Stimulated activated naive CD4-positive, alpha-beta T cell treated with Interleukin-2 at 50 U/mL for 16 hours (primary cell): ENCODE results near the gene KLF16.
A peak's percentile ranks its signal among the peaks of the same experiment; 100 is the strongest.

Experiments
- DNase-seq: peaks from one replicate; lab custom pipeline; 2025; lab: John Stamatoyannopoulos, UW

KLF16 gene

DNA sequence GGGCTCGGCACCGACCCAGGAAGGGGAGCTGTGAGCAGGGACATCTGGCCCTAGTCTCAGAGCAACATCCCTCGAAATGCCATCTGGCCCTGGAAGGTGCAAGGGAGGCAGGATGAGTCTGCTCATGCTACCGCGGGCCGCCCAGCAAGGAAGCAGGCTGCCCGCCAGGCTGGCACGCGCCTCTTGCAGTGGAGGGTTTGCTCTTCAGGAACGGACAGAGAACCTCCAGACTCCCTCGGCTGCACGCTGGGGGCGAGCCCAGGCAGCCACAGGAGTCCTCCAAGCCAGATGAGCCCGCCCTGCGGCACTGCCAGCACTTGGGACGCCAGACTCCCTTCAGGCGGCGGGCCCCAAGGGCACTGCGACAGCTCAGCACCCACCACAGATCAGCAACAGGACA, 41.2 kb downstream of the KLF16 start:
- no peak for DNase-seq

DNA sequence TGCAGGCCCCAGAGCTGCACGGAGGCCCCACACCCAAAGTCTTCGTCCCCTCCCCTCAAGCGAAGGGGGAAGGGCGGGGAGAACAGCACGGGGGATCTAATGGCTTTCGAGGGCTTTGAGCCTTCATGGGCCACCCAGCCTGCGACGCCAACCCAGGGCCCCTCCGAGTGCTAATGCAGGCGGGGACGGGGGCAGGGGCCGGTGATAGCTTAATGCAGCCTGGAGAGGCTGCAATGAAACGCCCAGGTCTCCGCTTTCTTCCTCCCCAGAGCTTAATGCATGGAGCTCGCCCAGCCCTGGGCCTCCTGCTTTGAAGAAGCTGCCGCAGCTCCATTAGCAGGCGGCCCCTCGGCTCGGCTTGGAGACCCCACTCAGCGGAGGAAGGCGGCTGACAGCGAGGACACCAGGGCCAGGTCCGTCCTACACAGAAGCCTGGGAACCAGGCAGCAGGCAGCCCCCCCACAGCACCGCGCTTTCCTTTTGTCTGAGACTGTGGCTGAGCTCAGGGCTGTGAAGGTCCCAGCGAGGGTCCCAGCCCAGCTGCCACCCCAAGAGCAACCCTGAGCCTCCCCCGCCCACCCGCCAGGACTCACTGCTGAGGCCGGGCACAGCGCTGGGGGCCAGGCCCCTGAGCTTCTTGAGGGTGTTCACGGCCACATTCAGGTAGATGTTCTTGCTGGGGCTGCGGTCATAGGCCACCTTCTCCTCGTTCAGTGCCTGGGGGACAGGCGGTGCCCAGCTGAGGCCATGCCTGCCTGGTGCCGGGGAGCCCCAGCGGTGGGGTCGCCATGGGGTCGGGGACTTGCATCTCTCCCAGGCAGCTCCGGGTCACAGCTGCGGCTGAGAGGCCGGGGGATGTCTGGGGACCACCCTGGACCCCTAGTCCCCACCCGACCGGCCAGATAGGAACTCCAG, 43.8 kb downstream of the KLF16 start:
- DNase-seq = no peak

DNA sequence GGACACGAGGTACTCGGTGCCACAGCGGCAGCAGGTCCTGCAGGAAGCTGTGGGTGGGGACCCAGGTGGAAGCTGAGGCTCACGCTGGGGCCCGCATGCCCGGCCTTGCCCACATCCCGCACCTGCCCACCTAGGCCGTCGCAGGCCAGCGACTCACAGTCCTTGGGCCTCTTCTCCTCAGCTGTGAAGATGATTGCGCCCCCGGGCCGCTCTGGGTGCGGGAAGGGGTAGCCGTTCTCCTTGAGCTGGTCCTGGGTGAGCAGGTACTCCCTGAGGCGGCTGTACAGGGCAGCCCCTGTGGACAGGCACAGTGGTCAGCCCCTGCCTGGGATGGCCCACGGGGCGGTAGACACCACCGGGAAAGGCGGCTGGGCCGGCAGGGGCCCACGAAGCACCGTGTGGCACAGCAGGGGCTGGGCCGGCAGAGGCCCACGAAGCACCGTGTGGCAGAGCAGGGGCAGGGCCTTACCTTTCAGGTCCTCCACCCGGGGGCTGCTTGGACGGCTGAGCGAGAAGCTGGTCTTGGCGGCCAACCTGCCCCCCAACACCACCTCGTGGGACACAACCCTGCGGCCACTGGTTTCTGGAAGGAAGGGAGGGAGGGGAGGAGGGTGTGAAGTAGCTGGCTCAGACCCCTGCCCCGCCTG, 44.7 kb downstream of the KLF16 start:
- no peak for DNase-seq

DNA sequence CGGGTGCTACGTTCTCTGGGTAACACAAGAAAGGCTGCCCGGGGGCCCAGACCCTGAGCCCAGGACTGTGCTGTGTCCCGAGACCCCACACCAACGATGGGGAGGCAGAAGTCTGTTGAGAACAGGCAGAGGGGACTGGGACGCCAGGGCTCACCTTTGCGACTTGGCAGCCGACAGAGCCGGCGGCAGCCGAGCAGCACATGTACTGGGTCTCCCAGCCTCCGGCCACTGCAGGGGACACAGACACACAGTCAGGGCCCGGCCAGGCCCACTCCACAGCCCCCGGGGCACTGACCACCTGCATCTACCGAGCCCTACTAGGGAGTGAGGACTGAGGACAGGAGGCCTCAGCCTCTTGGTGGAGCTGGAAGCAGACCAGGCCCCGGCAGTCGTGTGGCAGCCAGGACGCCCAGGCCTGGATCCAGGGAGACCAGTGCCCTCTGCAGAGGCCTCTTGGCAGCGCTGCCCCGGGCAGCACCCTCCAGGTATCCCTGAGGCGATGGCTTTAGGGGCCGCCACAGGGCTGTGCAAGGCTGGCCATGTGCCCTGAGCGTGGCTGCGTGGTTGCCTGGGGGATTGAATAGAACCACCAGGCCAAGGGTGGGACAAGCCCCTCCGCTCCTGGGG, 45.7 kb downstream of the KLF16 start:
- DNase-seq = no peak

DNA sequence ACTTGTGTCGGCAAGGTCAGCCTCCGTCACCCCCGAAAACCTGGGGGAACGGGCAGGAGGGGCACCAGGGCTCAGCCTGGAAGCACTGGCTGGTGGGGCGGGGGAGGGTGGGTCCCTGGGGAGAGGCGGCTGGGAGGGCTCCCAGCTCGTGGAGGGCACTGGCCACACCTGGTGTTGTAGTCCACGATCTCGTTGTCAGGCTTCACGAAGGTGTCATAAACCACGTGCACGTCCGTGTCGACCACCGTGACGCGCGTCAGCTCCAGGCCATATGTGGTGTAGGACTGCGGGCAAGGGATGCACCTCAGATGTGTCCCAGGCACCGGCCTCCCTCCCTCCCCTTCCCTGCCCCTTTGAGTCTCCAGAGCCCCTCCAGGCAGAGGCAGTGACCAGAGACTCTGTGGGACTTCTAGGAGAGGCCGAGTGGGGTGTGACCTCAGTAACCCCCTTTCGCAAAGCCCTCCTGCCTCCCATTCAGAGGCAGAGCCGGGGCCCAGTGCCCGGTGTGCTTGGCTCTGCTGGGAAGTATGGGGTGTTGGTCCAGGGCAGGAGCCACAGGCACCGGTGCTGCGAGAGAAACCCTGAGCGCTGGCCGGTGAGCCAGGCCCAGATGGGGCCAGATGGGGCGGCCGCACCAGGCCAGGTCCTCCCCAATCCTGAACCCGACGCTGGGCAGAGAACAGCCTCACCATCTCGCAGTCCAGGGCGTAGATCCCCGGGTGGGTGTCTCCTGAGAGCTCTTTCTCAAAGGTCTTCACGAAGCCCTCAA, 46.7 kb downstream of the KLF16 start:
- DNase-seq = no peak

DNA sequence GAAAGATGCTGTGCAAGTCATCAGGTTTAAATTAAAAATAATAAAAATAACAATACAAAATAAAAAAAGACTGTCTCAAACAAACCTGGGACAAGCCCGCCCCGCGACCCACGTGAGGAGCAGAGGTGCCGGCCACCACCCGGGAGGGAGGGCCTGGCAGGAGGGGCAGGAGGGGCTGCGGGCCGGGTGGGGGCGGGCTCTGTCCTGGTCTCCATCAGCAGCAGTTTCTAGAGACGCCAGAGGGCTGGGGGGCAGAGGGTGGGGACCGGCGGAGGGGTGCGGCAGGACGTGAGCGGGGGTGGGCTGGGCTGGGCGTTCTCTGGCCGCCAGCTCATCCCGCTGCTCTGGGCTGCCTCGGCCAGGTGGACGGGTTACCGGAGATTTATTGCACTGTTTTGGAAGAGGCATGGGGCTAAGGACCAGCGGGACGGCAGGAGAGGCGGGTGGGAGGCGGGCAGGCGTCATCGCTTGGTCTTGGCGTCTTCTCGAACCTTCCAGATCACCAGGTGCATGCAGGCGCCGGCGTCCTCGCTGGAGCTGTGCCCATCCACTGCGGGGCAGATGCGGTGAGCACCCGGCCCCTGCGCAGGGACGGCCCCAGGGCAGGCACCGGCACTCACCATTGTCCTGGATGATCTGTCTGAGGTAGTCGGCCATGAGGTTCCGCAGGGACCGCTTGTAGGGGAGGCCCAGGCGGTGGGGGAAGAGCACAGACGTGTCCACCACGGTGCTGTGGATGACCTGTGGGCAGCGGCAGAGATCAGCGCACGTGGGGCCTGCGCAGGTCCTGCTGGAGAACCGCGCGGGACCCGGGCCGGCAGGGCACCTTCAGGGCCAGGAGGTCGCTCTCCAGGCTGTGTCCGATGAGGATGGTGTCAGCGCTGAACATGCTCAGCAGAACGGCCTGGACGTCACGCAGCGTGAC, 47.5 kb downstream of the KLF16 start:
- DNase-seq = no peak

DNA sequence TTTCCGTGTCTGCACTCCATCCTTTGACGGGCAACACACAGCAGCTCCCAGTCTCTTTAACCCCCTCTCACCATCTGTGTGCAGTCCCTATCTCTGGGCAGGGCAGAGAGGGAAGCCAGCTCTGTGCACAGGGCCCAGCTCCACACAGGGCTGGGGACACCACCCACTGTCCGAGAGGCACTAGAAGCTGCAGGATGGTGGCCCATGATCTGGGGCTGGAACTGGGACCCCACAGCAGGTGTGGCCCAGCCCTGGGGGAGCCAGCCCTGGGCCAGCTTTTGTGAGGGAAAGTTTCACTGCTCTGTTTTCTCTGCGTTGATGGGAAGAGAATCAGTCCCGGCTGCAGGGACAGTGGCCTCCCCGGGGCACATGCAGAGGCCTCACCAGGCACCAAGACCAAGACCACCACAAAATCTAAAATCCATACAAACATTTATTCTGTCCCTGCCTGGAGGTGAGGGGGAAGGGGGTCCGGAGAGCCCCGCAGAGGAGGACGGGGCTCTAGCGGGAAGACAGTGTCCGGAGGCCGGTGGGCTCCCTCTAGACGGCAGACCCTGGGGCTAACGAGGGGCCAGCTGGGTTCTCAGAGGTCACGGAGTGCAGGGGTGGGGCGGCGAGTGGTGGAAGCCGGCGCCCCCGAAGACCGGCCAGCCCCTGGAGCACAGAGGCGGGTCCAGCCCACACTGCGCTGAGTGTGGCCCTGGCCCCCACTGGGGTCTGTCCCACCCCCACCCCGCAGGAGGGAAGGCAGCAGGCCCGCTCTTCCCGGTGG, 48.4 kb downstream of the KLF16 start:
- no peak for DNase-seq

DNA sequence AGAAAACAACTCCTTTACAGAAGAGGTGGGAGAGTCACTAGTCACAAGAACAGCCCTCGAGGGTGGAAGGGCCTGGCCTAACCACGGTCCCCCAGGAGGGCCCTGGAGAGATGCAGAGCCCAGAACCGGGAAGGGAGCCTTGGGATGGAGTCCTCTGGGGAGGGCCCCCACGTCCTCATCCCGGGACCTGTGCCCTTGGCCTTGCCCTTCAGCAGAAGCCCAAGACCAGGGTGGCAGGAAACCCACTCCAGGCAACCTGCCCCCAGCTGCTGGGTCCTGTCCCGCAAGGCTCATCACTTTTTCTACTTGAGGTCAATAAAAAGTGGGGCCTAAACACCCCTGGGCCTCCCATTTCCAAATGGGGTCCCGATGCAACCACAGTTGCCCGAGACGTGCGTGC, 49.0 kb downstream of the KLF16 start:
- DNase-seq = no peak

DNA sequence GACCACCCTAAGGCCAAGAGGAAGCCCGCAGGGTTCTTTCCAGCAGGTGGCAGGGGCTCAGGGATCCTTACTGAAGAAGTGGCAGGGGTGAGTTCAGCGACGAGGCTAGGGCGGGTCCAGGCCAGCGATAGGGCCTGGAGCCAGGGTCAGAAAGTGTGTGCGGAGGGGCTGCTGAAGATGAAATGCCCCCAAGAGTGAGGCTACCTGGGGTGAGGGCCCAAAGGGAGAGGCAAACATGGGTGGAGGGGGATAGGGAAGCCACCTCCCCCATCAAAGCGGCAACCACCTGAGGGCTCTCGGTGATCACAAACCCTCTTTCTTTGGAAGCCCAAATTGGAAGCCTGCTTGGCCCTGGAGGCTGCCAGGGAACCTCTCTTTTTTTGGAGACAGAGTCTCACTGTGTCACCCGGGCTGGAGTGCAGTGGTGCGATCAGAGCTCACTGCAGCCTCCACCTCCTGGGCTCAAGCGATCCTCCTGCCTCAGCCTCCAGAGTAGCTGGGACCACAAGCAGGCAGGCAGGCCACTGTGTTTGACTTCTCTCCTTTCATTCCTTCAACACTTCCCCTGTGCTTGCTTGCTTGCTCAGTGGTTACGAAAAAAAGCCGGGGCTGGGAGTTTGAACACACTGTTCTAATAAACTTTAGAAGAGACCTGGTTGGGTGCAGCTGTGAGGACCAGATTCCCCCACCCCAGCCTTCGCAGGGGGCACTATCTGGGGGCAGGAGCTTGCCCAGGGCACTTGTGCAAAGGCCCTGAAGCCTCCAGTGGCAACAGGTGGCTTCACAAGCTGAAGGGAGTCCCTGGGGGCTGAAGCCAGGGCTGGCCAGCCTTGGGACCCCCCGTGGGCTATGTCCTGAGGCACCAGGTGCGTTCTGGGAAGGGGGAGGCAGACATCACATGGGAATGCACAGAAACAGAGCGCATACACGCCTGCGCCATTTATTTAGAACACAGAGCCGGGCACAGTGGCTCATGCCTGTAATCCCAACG, 49.9 kb downstream of the KLF16 start:
- no peak for DNase-seq

DNA sequence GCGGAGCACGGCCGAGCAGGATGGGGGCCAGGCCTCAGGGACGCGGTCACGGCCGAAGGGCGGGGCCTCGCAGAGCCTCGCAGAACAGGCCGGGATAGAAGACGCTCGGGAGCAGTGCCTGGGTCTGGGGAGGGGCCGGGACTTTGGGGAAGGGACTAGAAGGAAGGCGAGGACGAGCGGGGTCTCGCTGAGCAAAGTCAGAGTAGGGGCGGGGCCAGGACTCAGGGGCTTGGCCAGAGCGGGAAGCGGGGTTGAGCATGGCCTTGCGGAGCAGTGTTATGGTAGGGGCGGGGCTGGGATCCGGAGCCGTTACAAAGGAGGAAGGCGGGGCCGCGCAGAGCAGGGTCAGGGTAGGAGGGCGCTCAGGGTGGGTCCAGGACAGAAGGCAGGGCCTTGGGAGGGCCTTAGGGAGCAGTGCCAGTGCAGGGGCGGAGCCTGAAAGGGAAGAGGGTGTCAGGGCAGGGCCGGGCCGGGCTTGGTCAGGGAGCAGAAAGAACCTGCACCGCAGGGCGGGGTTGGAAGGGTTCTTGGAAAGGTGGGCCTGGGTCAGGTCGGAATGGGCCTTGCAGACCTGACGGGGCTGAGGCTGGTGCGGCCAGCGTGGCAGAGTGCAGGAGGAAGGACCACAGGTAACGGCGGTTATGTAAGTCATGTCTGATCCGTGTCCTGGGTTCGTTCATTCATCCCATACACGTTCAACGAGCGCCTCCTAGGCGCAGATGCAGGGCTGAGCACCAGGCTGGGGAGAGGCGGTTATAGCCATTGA, 50.8 kb downstream of the KLF16 start:
- peak; percentile 84 for DNase-seq

DNA sequence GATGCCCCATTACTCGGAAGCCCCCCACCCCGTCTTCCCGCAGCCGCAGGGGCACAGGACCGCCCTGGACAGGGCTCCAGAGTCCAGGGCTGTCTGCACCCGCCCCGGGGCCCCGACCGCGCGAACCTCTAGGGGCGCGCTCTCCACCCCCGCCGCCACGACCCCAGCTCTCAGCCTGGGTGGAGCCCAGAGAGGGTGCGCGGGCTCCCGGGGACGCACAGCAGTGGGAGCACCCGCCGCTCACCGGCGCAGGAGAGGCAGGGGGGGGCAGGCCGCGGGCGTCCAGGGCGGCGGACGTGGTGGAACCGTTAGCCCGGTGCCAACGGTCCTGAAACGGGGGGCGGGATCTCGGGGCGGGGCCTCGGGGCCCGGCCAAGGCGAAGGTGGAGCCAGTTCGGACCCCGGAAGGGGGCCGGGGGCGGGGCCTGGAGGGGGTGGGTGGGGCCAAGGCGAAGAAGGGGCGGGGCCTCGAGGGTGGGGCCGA, 51.4 kb downstream of the KLF16 start, which contains the start of gene ATP8B3:
TSS of gene ATP8B3 (minus strand) at position 335 of the 484 bp plus-strand sequence. CDS start 540 bp downstream, outside the sequence.
- DNase-seq = no peak

DNA sequence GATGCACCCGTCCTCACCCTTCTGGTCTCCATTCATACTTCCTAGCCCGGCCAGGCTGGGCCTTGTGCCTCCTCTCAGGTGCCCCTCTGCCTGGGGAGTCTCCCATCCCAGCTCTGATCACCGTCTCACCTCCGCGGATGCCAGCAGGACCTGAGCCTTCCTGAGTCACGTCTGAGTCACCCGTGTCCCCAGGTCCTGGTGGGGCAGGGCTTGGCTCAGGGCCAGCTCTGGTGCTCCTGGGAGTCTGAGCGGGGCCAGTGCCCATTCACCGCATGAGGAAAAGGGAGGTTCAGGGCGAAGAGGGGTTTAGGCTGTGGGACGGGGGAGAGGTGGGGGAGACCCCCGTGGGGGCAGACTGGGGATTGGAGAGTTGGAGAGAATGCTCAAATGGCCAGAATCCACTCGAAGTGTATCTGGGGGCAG, 51.9 kb downstream of the KLF16 start:
- peak; percentile 48 for DNase-seq

DNA sequence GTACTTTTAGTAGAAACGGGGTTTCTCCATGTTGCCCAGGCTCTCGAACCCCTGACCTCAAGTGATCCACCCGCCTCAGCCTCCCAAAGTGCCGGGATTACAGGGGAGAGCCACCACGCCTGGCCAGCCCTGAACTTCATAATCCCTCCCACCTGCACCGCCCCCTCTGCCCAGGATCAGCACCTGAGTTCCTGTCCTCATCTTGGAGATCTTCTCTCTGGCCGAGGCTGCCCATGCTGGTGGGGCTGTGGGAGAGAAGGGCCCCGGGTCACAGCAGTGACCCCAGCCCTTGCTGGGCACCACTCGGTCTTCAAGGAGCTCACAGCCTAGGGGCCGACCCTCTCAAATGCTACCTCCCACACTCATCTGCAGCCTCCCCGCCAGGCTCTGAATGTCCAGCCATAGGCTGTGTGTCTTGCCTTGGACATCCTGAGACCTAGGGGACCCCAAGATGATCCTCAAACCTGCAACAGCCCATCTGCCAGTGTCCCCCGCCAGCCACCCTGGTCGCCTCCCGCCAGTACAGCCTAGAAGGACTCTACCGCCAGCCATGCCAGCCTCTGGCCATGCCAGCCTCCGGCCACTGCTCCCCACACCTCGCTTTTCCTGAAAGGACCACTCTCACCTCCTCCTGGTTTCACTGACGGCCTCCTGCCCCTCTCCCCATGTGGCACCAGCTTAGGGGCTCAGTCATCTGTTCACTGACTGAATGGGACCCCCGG, 52.8 kb downstream of the KLF16 start:
- DNase-seq = no peak

DNA sequence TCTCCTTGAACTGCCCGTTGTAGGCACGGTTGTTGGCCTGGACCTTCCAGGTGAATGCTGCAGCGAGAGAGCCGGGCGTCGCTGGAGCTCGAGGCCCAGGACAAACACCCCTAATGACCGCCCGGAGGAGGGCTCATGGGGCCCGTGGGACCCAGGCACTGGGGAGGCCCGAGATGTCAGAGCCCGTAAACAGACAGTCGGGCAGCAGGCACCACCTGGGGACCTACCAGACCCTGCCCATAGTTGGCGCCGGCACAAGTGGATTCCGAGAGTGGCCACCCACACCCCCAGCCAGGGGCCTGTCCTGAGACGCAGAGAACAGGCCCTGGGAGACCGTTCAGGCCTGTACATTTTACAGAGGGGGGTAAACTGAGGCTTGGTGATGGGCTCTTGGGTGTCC, 53.7 kb downstream of the KLF16 start:
- no peak for DNase-seq

DNA sequence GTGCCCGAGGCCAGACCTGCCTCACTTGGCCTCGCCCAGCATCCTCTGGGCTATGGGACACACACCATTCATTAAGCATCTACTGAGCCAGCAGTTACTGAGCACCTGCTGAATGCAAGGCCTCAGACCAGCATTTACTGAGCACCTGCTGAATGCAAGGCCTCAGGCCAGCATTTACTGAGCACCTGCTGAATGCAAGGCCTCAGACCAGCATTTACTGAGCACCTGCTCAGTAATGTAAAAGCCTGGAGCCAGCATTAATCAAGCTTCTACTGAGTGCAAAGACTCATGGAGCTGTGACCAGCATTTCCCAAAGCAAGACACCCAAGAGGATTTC, 55.0 kb downstream of the KLF16 start:
- no peak for DNase-seq

DNA sequence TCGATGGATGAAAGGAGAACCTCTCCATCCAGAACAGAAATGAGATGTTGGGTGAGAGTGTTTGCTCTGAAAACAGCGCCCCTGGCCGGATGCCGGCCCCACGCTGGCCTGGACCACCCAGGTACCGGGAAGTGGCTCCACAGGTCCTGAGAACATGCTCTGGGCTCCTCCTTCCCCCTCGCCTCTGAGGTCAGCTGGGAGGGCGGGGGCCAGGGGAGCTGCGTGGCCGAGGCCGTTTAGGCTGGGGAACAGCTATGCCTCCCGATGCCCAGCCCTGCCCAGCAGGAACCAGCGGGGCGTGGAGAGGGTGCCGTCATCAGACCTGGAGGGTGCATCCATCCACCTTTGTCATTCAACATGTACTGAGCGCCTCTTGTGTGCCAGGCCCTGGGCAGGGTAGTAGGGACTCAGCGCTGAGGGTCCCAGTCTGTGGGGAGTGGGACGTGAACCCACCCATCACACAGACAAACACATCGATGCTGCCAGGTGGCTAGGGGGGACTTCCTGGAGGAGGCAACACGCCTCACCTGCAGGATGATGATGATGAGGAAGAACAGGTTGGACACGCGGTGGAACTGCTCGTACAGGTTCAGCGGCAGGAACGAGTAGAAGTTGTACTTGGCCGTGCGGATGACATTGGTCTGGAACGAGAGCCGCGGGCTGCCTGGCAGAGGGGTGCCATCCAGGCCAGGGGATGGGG, 55.5 kb downstream of the KLF16 start:
- no peak for DNase-seq
